H9 (cell line): ENCODE results near the gene FSIP1. TPM values are rescaled to one million over a fixed set of nuclear protein-coding genes. Genes with fewer than 3 reads are reported as not detected.
A peak's percentile ranks its signal among the peaks of the same experiment; 100 is the strongest.

Source experiments
- DNase-seq: peaks from one replicate; pipeline ENCODE4 v3.0.0-alpha.2; 2017
- H2AFZ ChIP-seq: one replicate; pipeline ENCODE4 v1.6.1; 2013; ENCODE audit warnings: mild to moderate bottlenecking, low read length, control low read depth, moderate library complexity
- H2AK5ac ChIP-seq: 2 replicates; pipeline ENCODE4 v1.6.1; 2013; ENCODE audit warnings: low read length, control low read depth, mixed read lengths; ENCODE audit not compliant: insufficient read length
- H2BK120ac ChIP-seq: one replicate; pipeline ENCODE4 v1.6.1; 2013; ENCODE audit warnings: low read depth, mild to moderate bottlenecking, low read length, control low read depth, inconsistent platforms; ENCODE audit not compliant: poor library complexity, severe bottlenecking
- H2BK12ac ChIP-seq: 2 replicates; pipeline ENCODE4 v1.6.1; 2013; ENCODE audit warnings: low read length, control low read depth, mixed read lengths, low read depth; ENCODE audit not compliant: insufficient read length
- H2BK15ac ChIP-seq: 2 replicates; pipeline ENCODE4 v1.6.1; 2013; ENCODE audit warnings: low read depth, low read length, control low read depth
- H2BK20ac ChIP-seq: one replicate; pipeline ENCODE4 v1.6.1; 2013; ENCODE audit warnings: low read depth, mild to moderate bottlenecking, low read length, control low read depth, inconsistent platforms; ENCODE audit not compliant: poor library complexity, severe bottlenecking
- H2BK5ac ChIP-seq: 2 replicates; pipeline ENCODE4 v1.6.1; 2013; ENCODE audit warnings: low read length, control low read depth, mixed read lengths; ENCODE audit not compliant: insufficient read length
- H3K14ac ChIP-seq: 2 replicates; pipeline ENCODE4 v1.6.1; 2013; ENCODE audit warnings: low read length, control low read depth; ENCODE audit not compliant: insufficient read depth
- H3K18ac ChIP-seq: 2 replicates; pipeline ENCODE4 v1.6.1; 2013; ENCODE audit warnings: low read depth, mild to moderate bottlenecking, mixed read lengths, low read length, control low read depth; ENCODE audit not compliant: insufficient read length
- H3K23ac ChIP-seq: 2 replicates; pipeline ENCODE4 v1.6.1; 2013; ENCODE audit warnings: low read length, control low read depth, mixed read lengths, low read depth; ENCODE audit not compliant: insufficient read length
- H3K23me2 ChIP-seq: 2 replicates; pipeline ENCODE4 v1.6.1; 2013; ENCODE audit warnings: low read depth, mild to moderate bottlenecking, mixed read lengths, low read length, control low read depth; ENCODE audit not compliant: insufficient read length, poor library complexity, severe bottlenecking
- H3K27ac ChIP-seq: 2 replicates; pipeline ENCODE4 v1.5.1; 2013; ENCODE audit warnings: low read length, control low read depth, mixed read lengths, low read depth; ENCODE audit not compliant: insufficient read length
- H3K27me3 ChIP-seq: 2 replicates; pipeline ENCODE4 v1.6.1; 2013; ENCODE audit warnings: low read length, control low read depth, inconsistent platforms; ENCODE audit not compliant: insufficient read depth
- H3K4ac ChIP-seq: 2 replicates; pipeline ENCODE4 v1.6.1; 2013; ENCODE audit warnings: low read depth, mild to moderate bottlenecking, control low read depth, inconsistent platforms, low read length, moderate library complexity
- H3K4me1 ChIP-seq: 2 replicates; pipeline ENCODE4 v1.6.1; 2013; ENCODE audit warnings: low read length, control low read depth, inconsistent platforms; ENCODE audit not compliant: insufficient read depth
- H3K4me2 ChIP-seq: 2 replicates; pipeline ENCODE4 v1.6.1; 2013; ENCODE audit warnings: low read length, control low read depth, mixed read lengths; ENCODE audit not compliant: insufficient read length, insufficient read depth
- H3K56ac ChIP-seq: 2 replicates; pipeline ENCODE4 v1.6.1; 2013; ENCODE audit warnings: low read depth, mild to moderate bottlenecking, mixed read lengths, low read length, control low read depth; ENCODE audit not compliant: insufficient read length
- H3K79me1 ChIP-seq: 2 replicates; pipeline ENCODE4 v1.6.1; 2013; ENCODE audit warnings: low read depth, mild to moderate bottlenecking, moderate library complexity, low read length, control low read depth, inconsistent platforms; ENCODE audit not compliant: insufficient read depth, poor library complexity, severe bottlenecking
- H3K79me2 ChIP-seq: 2 replicates; pipeline ENCODE4 v1.6.1; 2013; ENCODE audit warnings: low read length, control low read depth, inconsistent platforms; ENCODE audit not compliant: insufficient read depth
- H3K9ac ChIP-seq: 2 replicates; pipeline ENCODE4 v1.6.1; 2013; ENCODE audit warnings: low read length, control low read depth, mixed read lengths; ENCODE audit not compliant: insufficient read length; ENCODE audit errors: extremely low read depth
- H3K9me3 ChIP-seq: one replicate; pipeline ENCODE4 v1.6.1; 2013; ENCODE audit warnings: low read depth, low read length, inconsistent platforms; ENCODE audit not compliant: control insufficient read depth
- H3T11ph ChIP-seq: one replicate; pipeline ENCODE4 v1.6.1; 2013; ENCODE audit warnings: mild to moderate bottlenecking, low read length, control low read depth, inconsistent platforms
- H4K20me1 ChIP-seq: one replicate; pipeline ENCODE4 v1.6.1; 2013; ENCODE audit not compliant: control insufficient read depth, insufficient read length, insufficient read depth
- H4K5ac ChIP-seq: 2 replicates; pipeline ENCODE4 v1.6.1; 2013; ENCODE audit warnings: low read depth, mild to moderate bottlenecking, mixed read lengths, low read length, control low read depth; ENCODE audit not compliant: insufficient read length
- H4K8ac ChIP-seq: replicated peaks from 2 replicates; pipeline ENCODE4 v1.6.1; 2013; ENCODE audit warnings: low read length, control low read depth, mixed read lengths, low read depth; ENCODE audit not compliant: insufficient read length
- H4K91ac ChIP-seq: 2 replicates; pipeline ENCODE4 v1.6.1; 2013; ENCODE audit warnings: low read depth, mild to moderate bottlenecking, moderate library complexity, mixed read lengths, low read length, control low read depth; ENCODE audit not compliant: insufficient read length
- H3K27ac Mint-ChIP-seq, 3 experiments: 2 replicates in 2 of 3; 3 replicates in 1 of 3; pipeline ENCODE4 v1.8.0; 2020 to 2021; ENCODE audit warnings: mixed read lengths in 3 of 3, mild to moderate bottlenecking in 1 of 3, moderate library complexity in 1 of 3
- H3K27me3 Mint-ChIP-seq: 2 replicates; pipeline ENCODE4 v1.8.0; 2021; ENCODE audit warnings: low read depth, mild to moderate bottlenecking, moderate library complexity, mixed read lengths
- H3K36me3 Mint-ChIP-seq, 3 experiments: 2 replicates in 2 of 3; 3 replicates in 1 of 3; pipeline ENCODE4 v1.8.0; 2020 to 2021; ENCODE audit warnings: low read depth in 3 of 3, mixed read lengths in 3 of 3; ENCODE audit not compliant: insufficient read depth in 1 of 3
- H3K4me1 Mint-ChIP-seq, 2 experiments: 2 replicates each; pipeline ENCODE4 v1.8.0; 2020; ENCODE audit warnings: mixed read lengths in 2 of 2
- H3K4me3 Mint-ChIP-seq, 2 experiments: 2 replicates in 1 of 2; 3 replicates in 1 of 2; pipeline ENCODE4 v1.8.0; 2020 to 2021; ENCODE audit warnings: mild to moderate bottlenecking in 2 of 2, mixed read lengths in 2 of 2, moderate library complexity in 1 of 2
- H3K9me3 Mint-ChIP-seq, 2 experiments: 2 replicates in 1 of 2; 3 replicates in 1 of 2; pipeline ENCODE4 v1.8.0; 2020; ENCODE audit warnings: mild to moderate bottlenecking in 2 of 2, mixed read lengths in 2 of 2, moderate library complexity in 1 of 2
- CTCF ChIP-seq: fragments of 200-600 bp; sonication (generic); conservative IDR thresholded peaks from 3 replicates; pipeline ENCODE4 v1.8.0; 2021; ENCODE audit warnings: antibody characterized with exemption, mild to moderate bottlenecking
- WGBS: extraction: QIAGEN DNeasy Blood & Tissue Kit; methylation state at CpG from one replicate; pipeline ENCODE4 v1.1.7; 2013; ENCODE audit warnings: missing lambda C conversion rate, low lambda C conversion rate, mixed read lengths; ENCODE audit not compliant: insufficient read length; ENCODE audit errors: extremely low coverage; 5-methylcytosine and 5-hydroxymethylcytosine counted together
- total RNA-seq: library from RNA; stranded (reverse); gene quantifications from 2 replicates; pipeline ENCODE4 v1.2.1, GENCODE V29; 2021

FSIP1 gene
- total RNA-seq, 1 experiment from 2014 or later, result 0.96 TPM

DNA sequence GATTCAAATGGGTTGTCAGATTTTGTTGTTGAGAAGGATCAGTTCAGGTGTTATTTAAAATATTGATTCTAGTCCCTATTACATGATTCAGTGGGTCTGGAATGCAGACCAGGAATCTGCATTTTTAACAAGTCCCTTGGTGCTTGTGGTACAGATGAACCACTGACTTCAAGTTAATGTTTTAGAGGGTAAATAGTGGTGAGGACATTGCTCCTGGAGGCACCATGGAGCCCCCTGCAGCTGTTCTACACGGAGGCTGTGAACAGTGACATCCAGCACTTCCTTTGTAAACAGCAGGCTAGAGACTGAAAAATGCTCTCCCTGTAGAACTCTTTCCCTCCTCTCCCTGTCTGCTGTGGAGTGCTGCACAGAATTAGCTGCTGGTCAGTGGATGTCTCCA, 4.8 kb upstream of the FSIP1 start:
- Histone ChIP-seq H2BK20ac (no peak overlapping the region), H3K9ac (no peak overlapping the region), H4K91ac (no peak overlapping the region), H3T11ph (no peak overlapping the region), H2AK5ac (no peak overlapping the region), H3K4ac (no peak overlapping the region), H4K20me1 (no peaks in the 10 kb centered on the region), H4K5ac (no peak overlapping the region), H3K9me3 (no peaks in the 10 kb centered on the region), H3K14ac (no peak overlapping the region), H3K79me1 (no peaks in the 10 kb centered on the region), H3K79me2 (no peaks in the 10 kb centered on the region; the same call in 1 of the 2 replicates), H2BK5ac (no peak overlapping the region), H3K18ac (no peak overlapping the region), H3K27me3 (no peaks in the 10 kb centered on the region), H3K23me2 (peaks cover 6% of the 10 kb centered on the region), H4K8ac (no peak overlapping the region), H2AFZ (no peak overlapping the region), H2BK120ac (no peak overlapping the region), H2BK12ac (no peak overlapping the region), H3K56ac (no peak overlapping the region), H3K23ac (no peak overlapping the region), H2BK15ac (no peak overlapping the region), H3K4me1 (peaks cover 23% of the 10 kb centered on the region), H3K4me2 (no peak overlapping the region), H3K27ac (no peak overlapping the region)
- no peaks in the 10 kb centered on the region for H3K9me3 Mint-ChIP-seq
- peaks cover 0 to 4% (median 0%) of the 10 kb centered on the region in 3 experiments; a peak in 1 of 7 replicates for H3K36me3 Mint-ChIP-seq
- H3K4me1 Mint-ChIP-seq, result peaks cover 67 to 68% of the 10 kb centered on the region in 2 experiments
- DNase-seq, result no peak
- no peak for TF ChIP-seq CTCF
- no CpG with 5 or more reads among the region's 1 CpG for WGBS
- H3K27me3 Mint-ChIP-seq, result no peaks in the 10 kb centered on the region
- H3K27ac Mint-ChIP-seq, result peak overlapping the region in 2 of 3 experiments; percentile 70 to 90; a peak in 2 of 7 replicates
- no peak overlapping the region for H3K4me3 Mint-ChIP-seq
